Measurements from ENCODE around the gene COMMD3.
A peak's percentile ranks its signal among the peaks of the same experiment; 100 is the strongest.

COMMD3 gene

DNA sequence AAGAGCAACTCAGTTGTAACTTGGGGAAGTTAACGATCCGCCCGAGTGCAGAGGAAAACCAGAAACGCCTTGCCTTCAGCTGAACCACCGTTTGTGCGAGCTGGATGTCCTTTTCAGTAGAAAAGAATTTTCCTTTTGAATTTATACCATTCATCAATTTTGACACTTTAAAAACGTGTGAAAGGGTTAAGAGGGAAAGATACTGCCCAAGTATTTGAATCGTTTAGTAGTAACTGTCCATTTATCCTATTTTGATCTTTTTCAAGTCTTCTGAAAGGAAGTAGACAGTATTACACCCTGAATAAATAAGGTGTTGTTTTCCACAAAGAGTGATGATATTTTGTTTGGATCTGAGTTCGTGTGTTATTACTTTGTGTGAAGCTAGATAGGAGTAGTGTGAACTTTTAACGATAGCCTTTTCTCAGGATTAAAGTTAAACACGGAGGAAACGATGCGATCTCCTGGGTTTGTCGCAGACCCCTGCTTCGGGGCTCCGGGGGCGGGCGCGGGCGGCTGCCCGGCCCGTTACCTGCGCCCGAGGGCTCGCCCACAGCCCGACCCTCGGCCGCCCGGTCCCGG lies 3.9 kb downstream of the COMMD3 start:
- no peak for DNase-seq (ENCODE audit: low read depth)

DNA sequence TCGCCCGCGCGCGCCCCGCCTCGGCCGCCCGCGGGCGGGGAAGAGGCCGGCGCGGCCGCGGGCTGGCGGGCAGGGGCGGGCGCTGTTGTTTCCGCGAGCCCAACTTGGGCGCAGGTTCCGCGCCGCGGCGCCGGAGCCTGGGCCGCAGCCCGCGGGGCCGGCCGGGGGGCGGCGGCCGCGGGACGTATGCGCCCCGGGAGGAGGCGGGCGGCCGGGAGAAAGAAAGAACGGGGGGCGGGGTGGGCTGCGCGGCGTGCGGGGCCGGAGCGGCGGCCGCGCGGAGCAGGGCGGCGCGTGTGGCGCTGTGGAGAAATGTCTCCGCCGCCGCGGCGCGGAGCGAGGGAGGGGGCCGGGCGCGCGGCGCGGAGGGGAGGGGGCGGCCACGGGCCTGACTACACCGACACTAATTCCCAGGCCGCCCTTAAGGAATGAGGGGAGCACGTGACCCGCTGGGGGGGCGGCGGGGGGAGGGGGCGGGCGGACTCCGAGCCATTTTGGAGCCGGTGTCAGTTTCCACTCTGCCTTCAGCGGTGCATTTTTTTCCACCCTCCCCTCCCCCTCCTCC lies 4.5 kb downstream of the COMMD3 start, which contains the start of gene BMI1:
Gene BMI1 (plus strand): TSS at position 509 of the 565 bp plus-strand sequence. CDS start 5,351 bp downstream, outside the sequence.
- peak; percentile 56 for DNase-seq (ENCODE audit: low read depth)

DNA sequence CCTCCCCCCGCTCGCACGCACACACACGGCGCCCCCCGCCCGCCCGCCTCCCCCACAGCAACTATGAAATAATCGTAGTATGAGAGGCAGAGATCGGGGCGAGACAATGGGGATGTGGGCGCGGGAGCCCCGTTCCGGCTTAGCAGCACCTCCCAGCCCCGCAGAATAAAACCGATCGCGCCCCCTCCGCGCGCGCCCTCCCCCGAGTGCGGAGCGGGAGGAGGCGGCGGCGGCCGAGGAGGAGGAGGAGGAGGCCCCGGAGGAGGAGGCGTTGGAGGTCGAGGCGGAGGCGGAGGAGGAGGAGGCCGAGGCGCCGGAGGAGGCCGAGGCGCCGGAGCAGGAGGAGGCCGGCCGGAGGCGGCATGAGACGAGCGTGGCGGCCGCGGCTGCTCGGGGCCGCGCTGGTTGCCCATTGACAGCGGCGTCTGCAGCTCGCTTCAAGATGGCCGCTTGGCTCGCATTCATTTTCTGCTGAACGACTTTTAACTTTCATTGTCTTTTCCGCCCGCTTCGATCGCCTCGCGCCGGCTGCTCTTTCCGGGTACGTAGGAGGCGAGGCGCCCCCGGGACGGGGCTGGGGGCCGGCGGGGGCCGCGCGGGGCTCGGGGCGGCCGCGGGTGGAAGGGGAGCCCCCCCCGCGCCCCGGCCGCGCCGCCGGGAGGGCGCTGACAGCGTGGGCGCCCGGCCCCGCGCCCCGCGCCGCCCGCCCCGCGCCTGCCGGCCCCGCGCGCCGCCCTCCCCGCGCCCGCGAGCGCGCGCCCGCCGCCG lies 5.2 kb downstream of the COMMD3 start:
- peak; percentile 48 for DNase-seq (ENCODE audit: low read depth)

DNA sequence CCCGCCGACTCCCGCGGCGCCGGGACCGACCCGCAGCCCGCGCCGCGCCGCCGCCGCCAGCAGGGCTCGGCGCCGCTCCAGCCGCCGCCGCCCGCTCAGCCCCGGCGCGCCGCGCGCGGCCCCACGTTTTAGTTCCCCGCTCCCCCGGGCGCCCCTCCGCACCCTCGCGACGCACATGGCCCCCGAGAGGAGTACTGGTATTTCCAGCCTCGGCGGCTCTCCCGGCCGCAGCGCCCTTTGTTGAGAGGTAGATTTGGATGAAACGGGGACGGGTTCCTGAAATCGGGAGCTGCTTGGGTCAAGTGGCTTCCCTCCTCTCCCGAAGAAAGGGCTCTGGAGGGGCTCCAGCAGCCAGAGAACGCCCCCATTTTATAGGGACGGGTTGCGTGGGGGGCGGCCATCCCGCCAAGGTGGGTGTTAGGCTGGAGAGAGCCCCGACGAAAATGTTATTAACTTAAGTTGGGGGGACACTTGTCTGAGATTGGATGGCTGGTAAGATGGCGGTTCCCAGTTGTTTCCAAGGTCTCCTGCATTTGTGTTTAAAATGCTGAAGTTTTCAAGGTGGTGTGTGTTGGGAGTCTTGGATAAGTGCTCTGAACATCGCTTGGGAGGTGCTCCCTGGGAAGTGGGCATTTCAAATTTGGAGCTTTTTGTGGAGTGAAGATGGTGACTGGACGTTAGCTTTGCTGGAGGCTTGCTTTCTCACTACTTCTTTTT lies 5.9 kb downstream of the COMMD3 start:
- DNase-seq (ENCODE audit: low read depth), result no peak

DNA sequence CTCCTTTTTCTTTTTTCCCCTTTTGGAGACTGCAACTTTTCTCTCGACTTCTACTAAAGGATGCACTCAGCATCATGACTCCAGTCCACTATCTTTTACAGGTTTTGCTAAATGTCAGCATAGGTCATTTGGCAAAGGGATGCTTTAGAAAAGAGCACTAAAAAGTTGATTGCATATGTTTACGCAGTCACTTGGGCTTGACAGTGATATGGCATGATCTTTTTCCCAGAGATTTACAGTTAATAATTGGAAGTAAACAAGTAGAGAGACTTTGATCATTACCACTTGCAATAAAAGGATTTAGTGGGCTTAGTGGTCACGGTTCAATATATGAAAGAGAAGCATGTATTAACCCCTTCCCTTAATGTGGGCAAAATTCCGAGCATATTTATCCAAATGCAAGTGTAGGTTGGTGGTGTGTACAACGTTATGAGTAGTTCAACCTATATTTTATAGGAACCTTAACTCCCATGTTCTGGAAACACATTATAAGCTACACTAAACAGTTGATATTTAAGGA lies 6.5 kb downstream of the COMMD3 start:
- no peak for DNase-seq (ENCODE audit: low read depth)

DNA sequence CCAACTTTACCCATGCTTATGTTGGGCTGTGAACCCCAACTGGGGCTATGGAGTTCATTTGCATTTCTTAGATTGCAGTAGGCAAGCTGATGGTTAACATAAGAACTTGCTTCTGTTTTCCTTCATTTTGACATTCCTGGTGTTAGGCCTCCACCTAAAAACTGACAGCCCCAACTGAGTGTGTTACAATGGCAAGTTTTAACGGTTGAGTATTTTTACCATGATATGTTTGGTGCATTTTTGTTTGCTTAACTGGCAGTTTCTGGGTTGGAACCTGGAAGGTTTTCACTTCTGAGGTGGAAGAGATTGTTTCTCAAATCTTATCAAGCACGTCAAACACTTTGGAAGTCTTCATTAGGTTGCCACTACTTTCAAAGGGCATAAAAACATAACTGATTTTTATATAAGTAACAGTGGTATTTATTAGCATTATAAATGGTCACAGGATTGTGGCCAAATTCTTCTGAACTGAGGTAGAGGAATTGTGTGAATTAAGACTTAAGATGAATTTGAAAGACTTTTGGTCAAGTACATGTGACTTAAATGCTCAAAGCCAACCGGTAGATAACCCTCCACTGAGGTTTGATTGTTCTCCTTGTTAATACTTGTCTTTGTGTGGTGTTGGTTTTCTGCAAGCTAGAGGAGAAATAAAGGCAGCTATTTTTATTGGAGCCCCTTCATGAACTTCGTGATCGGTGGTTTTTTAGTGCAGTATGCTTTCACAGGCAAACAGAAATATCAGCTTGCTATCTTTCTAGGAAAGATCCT lies 7.5 kb downstream of the COMMD3 start:
- no peak for DNase-seq (ENCODE audit: low read depth)

DNA sequence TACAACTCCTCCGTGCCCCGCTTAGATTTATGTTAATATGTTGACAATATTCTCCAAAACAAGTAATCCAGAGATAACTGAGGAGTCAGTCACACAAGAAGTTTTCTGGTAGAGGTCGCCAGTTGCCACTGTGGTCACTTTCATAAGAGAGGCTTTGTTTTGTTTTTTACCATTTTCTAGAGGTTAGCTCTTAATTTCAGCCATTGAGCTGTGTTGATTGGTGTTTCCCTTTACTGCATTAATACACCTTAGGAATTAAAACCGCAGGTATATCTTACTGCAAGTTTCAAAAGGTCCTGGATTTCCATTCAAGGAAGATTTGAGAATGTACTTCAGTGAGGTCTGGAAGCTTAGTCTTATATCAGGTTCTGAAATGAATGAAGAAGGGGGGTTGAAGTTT lies 8.2 kb downstream of the COMMD3 start:
- DNase-seq (ENCODE audit: low read depth), result no peak

DNA sequence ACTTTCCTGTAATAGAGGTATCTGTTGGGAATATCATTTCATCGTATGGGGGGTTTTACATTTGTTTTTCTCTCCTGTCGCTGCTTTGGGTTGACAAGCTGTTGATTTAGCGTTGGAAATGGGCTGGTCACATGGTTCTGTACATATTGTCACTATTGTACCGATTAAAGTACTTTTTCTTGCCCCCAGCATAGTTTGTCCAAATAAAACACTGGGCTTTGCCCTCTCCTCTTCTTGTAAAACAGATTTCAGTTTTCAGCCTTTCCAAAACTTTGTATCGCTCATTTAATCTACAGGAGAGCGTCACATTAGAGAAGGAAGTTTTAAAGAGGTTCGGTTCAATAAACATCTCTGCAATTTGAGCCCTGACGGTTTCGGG lies 8.7 kb downstream of the COMMD3 start:
- DNase-seq (ENCODE audit: low read depth), result no peak

DNA sequence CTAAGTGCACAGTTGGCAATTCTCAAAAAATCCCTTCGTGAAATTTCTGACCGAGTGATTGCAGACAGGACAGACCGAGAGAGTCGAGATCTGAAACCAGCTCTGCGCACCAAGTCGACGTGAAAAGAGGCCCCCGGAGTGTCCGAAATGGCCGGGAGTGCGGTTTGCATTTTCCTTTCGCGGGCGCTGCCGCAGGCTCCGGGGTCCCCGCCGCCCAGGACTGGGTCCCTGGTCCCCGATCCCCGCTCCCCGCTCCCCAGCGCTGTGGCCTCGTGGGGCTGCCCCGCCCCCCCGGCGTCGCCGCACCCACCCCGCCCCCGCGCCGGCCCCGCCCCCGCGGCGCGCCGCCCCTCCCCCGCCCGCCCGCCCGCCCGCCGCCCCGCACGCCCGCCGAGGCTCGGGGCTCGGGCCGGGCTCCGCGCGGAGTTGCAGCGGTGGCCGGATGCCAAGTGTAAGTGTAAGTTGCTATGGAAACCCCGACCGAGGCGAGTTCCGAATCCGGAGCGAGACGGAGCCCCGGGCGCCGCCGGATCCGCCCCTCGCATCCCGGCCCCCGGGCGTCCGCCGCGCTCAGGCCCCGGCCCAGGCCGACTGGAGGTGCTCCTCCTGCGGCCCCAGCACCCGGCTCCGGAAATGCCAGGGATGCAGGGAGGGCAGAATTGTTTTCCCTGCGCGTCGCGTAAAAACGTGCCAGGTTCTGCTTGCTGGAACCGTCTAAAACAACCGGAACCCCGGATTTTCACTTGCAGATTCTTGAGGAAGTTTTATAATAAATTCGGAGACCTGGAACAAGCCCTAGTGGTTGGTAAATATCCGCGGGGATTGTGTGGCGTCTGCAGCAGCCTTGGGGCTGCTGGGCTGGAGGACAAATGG lies 9.3 kb downstream of the COMMD3 start:
- peak; percentile 71 for DNase-seq (ENCODE audit: low read depth)

DNA sequence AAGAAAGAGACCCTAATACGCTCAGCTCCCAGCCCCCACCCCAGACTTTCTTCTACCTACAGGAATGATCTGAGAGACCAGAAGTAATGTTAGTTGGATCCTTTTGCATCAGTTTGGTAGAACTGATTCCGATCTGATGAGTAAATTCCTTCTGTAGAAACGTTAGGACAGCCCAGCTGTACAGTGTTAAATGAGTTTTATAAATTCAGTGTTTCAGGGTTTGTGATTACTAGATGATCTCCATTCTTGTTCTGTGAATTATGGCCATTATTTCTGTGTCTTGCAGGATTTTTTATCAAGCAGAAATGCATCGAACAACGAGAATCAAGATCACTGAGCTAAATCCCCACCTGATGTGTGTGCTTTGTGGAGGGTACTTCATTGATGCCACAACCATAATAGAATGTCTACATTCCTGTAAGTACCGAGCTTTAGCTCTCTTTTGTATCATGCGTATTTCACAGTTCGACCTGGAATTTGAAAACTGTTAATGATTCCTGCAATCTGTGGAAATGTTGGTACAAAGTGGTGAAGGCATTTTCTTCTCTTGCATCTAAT lies 10.0 kb downstream of the COMMD3 start:
- DNase-seq (ENCODE audit: low read depth), result no peak

DNA sequence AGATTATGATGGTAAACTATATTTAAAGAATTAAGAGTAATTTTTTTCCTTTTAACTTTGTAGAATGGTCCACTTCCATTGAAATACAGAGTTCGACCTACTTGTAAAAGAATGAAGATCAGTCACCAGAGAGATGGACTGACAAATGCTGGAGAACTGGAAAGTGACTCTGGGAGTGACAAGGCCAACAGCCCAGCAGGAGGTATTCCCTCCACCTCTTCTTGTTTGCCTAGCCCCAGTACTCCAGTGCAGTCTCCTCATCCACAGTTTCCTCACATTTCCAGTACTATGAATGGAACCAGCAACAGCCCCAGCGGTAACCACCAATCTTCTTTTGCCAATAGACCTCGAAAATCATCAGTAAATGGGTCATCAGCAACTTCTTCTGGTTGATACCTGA lies 13.0 kb downstream of the COMMD3 start:
- DNase-seq (ENCODE audit: low read depth), result no peak

DNA sequence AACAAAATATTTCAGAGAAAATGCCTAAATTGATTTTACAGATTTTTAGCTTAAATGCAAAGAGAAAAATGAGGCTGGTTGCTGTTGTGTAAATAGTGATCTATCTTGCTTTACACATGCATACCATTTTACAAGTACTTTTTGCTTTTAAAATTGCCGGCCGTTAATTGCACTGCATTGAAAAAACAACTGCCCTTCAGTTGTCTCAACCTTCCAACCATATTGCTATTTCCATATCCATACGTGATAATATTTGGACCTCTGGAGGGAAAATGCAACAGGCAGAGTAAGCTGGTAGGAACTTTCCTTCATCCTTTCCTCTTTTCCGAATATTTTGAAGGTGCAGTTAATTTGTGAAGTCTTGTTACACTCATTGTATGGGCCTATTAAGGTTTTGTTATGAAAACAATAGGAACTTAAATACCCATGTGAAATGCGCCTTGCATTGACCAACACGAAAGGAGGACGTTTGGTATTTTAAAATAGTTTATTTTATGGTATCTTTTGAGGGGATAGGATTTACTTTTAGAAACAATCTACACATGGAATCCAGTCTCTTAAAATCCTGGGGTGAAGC lies 16.0 kb downstream of the COMMD3 start:
- no peak for DNase-seq (ENCODE audit: low read depth)

DNA sequence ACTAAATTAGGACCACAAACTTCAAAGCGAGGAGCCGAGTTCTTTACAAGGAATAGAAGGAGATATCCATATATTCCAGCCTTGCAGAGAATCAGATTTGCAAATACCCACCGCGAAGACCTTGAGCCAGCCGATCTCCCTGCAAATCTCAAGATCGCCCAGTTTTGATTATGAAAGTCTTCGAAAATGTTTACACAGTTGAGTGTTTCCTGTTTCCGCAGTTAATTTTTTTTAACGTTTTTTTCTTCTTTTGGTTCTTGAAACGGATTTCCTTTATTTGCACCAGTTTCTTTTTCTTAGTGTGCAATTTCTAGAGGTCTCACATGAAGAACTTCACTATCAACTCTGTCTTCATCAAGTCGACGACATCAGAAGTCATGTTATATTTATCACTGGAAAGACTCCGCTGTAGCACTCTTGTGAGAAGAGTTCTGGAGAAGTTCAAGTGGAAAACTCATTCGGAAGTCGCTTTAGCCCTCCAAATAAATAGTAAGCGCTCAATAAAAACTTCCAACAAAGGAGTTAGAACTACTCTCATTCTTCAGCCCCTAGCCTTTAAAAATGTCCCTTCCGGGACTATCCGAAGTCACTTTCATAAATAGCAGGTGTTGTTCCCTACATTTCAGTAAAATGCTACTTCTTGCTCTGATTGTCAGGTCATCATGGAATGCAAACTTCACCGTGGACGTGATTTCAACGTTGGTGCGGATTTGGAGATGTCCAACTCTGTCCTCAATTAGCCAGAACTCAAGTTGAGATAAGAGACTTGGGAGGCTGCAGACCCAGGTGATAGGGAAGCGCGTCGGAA lies 17.2 kb downstream of the COMMD3 start:
- no peak for DNase-seq (ENCODE audit: low read depth)

DNA sequence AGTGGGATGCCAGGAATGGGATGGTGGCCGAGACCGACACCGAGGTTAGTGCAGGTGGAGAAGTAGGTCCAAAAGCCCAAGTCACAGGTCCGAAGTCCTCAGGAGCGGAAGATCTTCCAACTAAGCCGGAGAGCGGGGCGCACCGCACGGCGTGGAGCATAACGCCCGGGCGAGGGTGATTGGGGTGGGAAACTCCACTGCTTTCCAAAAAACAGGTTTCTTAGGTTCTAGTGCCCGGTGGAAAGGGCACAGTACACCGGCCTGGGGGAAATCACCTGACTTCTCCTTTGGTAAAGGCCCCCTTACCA lies 17.7 kb downstream of the COMMD3 start:
- no peak for DNase-seq (ENCODE audit: low read depth)

DNA sequence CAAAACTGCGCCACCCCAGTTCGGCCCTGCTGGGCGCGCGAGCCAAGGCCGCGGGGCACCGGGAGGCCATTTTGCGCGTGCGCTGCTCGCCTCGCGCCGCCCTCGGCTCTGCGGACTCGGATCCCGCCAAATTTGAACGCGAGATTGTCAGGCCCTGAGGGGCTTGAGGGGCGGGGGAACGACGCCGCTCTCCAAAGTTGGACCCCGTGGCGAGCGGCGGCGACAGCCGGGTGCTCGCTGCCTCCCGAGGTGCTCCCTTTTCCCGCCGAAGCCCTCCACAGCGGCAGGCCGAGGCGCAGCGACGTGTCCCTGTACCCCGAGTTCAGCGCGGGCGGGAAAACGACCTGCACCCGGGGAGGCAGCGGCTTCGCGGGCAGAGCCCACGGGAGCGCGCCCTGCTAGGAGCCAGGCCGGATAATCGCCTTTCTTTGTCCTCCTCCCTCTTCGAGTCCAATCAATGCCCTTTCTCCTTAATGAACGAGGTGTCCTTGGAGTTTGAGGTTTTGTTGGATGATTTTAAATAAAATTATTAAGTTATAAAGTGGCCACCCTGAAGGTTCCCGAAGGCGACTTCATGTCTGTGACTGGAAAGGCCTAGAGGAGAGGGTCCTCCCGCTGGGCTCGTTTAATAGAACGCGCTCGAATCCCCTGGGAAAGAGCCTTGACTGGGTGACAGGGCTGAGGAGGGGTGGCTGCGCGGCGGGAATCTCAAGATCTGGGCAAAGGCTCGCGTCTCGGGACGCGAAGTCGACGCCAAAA lies 18.4 kb downstream of the COMMD3 start:
- no peak for DNase-seq (ENCODE audit: low read depth)

DNA sequence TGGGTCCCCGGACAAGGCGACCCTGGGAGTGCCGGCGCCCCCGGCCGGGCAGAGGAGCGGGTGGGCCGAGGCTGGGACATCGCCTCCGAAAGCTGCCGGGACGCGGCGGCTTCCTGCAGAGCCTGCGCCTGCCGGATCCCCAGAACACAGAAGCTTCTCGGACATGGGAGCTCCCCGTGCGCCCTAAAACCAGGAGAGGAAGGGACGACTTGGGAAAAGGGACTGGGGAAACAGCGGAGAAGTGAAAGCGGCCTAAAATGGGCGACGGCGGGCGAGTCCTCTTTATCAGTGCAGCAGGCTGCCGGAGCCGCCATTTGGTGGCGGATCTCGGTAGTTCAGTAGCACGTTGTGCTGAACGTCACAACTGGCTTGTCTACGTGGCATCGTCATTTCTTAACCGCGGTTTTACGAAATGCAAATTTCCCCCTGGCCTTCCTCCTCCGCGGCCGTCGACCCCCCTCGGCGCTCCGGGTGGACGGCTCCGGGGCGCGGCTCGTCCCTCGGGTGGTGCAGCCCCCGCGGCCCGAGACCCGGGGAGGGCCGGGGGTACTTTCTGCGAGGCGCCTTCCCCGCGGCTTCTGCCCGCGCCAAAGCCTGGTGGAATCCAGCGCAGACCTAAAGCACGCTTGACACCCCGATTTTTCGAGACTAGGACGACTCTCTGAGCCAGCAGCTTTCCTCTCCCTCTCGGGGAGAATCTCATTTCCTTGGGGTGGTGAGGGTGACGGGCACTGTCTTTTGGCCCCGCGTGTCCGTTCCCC lies 19.2 kb downstream of the COMMD3 start:
- DNase-seq (ENCODE audit: low read depth), result peak; percentile 67

DNA sequence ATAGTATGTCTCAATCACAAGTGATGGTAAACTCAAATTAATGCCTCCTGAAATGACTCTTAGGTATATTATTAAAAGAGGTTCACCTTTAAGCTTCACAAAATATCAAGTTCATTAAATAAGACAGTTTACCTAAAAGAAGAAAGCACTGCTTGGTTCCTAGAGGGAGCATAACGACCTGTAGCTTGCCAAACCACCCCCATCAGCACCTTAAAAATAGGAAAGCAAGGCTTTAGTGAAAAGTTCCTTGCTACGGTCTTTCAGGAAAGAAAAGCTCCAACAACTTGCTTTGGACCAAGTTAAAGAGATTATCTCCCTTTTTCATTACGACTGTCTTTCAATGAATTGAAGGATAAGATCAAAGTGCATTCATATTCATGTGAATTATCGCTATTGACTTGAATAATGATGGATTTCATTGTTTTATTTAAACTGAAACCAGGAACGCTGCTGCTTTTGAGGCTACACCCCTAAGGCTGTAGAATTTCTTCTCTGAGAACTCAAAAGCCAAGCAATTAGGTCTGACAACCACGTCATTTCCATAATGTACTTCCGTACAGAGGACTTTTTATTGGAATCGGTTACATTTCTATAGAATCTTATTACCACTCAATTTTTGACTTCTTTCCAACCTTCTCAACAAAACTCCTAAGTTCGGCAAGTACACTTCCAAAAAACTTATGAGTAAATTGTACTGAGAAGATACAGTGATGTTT lies 22.2 kb downstream of the COMMD3 start:
- no peak for DNase-seq (ENCODE audit: low read depth)
